Ishikawa (cell line): ENCODE results near the gene SURF6.

Source experiments
- CEBPB ChIP-seq: IDR thresholded peaks from 2 replicates; pipeline ENCODE4 v1.6.1; 2012
- CREB1 ChIP-seq: IDR thresholded peaks from 2 replicates; pipeline ENCODE4 v1.6.1; 2012; ENCODE audit warnings: low read depth
- EP300 ChIP-seq: IDR thresholded peaks from 2 replicates; pipeline ENCODE4 v1.6.1; 2012; ENCODE audit warnings: borderline replicate concordance
- FOXM1 ChIP-seq: IDR thresholded peaks from 2 replicates; pipeline ENCODE4 v1.6.1; 2012; ENCODE audit warnings: low read depth, borderline replicate concordance
- RAD21 ChIP-seq: IDR thresholded peaks from 2 replicates; pipeline ENCODE4 v1.6.1; 2012; ENCODE audit warnings: low read depth
- TAF1 ChIP-seq: IDR thresholded peaks from 2 replicates; pipeline ENCODE4 v1.6.1; 2012; ENCODE audit warnings: low read depth, mild to moderate bottlenecking
- TCF12 ChIP-seq: IDR thresholded peaks from 2 replicates; pipeline ENCODE4 v1.6.1; 2012; ENCODE audit warnings: low read depth
- TEAD4 ChIP-seq: IDR thresholded peaks from 2 replicates; pipeline ENCODE4 v1.6.1; 2012
- YY1 ChIP-seq: IDR thresholded peaks from 2 replicates; pipeline ENCODE4 v1.6.1; 2012; ENCODE audit warnings: low read depth
- ZBTB7A ChIP-seq: IDR thresholded peaks from 2 replicates; pipeline ENCODE4 v1.6.1; 2012; ENCODE audit warnings: low read depth
- TF ChIP-seq, protein P1 (sequence below): IDR thresholded peaks from 2 replicates; pipeline ENCODE4 v1.6.1; 2012
- TF ChIP-seq, protein P2 (sequence below): IDR thresholded peaks from 2 replicates; pipeline ENCODE4 v1.6.1; 2012
- TF ChIP-seq, protein P3 (sequence below): IDR thresholded peaks from 2 replicates; pipeline ENCODE4 v1.6.1; 2012; ENCODE audit warnings: low read depth, mild to moderate bottlenecking

DNA sequence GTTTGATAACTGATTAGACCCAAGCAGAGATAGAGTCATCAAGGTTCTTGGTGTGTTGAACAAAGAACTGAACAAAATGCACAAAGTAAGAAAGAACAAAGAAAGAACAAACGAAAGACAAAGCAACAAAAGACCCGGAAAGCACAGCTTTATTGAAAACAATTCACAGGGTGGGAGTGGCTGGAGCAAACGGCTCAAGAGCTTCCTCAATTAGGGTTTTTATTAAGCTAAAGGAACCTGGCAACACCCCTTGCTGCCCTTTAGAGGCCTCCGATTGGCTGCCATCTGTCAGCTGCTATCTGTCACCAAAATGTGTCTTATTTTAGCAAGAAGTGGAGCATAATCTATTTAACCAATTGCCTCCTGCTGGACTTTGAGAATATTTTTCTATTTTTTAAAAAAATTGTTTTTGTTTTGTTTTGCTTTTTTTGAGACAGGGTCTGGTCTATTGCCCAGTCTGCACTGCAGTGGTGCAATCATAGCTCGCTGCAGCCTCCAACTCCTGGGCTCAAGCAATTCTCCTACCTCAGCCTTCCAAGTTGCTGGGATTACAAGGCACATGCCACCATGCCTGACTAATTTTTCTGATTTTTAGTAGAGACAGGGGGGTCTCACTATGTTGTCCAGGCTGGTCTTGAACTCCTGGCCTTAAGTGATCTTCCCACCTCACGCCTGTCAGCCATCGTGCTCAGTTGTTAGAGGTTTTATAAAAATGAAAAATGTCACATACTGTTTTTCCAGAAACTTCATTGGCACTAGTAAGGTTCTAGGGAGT lies 53.3 kb downstream of the SURF6 start:
- TF ChIP-seq CREB1 (no peak), ZBTB7A (no peak), TAF1 (no peak), FOXM1 (no peak), CEBPB (no peak), EP300 (no peak), TCF12 (no peak), YY1 (no peak), RAD21 (no peak), TEAD4 (no peak)
- TF ChIP-seq, protein P1, sequence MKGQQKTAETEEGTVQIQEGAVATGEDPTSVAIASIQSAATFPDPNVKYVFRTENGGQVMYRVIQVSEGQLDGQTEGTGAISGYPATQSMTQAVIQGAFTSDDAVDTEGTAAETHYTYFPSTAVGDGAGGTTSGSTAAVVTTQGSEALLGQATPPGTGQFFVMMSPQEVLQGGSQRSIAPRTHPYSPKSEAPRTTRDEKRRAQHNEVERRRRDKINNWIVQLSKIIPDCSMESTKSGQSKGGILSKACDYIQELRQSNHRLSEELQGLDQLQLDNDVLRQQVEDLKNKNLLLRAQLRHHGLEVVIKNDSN, result no peak
- TF ChIP-seq, protein P2, sequence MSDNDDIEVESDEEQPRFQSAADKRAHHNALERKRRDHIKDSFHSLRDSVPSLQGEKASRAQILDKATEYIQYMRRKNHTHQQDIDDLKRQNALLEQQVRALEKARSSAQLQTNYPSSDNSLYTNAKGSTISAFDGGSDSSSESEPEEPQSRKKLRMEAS, result no peak
- TF ChIP-seq, protein P3, sequence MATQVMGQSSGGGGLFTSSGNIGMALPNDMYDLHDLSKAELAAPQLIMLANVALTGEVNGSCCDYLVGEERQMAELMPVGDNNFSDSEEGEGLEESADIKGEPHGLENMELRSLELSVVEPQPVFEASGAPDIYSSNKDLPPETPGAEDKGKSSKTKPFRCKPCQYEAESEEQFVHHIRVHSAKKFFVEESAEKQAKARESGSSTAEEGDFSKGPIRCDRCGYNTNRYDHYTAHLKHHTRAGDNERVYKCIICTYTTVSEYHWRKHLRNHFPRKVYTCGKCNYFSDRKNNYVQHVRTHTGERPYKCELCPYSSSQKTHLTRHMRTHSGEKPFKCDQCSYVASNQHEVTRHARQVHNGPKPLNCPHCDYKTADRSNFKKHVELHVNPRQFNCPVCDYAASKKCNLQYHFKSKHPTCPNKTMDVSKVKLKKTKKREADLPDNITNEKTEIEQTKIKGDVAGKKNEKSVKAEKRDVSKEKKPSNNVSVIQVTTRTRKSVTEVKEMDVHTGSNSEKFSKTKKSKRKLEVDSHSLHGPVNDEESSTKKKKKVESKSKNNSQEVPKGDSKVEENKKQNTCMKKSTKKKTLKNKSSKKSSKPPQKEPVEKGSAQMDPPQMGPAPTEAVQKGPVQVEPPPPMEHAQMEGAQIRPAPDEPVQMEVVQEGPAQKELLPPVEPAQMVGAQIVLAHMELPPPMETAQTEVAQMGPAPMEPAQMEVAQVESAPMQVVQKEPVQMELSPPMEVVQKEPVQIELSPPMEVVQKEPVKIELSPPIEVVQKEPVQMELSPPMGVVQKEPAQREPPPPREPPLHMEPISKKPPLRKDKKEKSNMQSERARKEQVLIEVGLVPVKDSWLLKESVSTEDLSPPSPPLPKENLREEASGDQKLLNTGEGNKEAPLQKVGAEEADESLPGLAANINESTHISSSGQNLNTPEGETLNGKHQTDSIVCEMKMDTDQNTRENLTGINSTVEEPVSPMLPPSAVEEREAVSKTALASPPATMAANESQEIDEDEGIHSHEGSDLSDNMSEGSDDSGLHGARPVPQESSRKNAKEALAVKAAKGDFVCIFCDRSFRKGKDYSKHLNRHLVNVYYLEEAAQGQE, result no peak
